Upper lobe of right lung (tissue), 1 donor: ENCODE measurements around the gene LUZP1. TPM values are rescaled to one million over a fixed set of nuclear protein-coding genes. Genes with fewer than 3 reads are reported as not detected.
A peak's percentile ranks its signal among the peaks of the same experiment; 100 is the strongest.

Experiments used
- ATAC-seq: fragments of 200-7000 bp; cut with Tn5 transposase; one replicate; pipeline ENCODE4 v1.9.1; 2020; ENCODE audit warnings: mild to moderate bottlenecking, moderate library complexity
- DNase-seq: peaks from one replicate; pipeline ENCODE4 v3.0.0-alpha.2; 2020
- H3K27ac ChIP-seq: fragments of 200-600 bp; one replicate; pipeline ENCODE4 v1.8.0; 2022
- H3K27me3 ChIP-seq: fragments of 200-600 bp; one replicate; pipeline ENCODE4 v1.8.0; 2022; ENCODE audit warnings: mild to moderate bottlenecking
- H3K36me3 ChIP-seq: fragments of 200-600 bp; one replicate; pipeline ENCODE4 v1.8.0; 2022
- H3K4me1 ChIP-seq: fragments of 200-600 bp; one replicate; pipeline ENCODE4 v1.8.0; 2022
- H3K4me3 ChIP-seq: fragments of 200-600 bp; one replicate; pipeline ENCODE4 v1.8.0; 2022; ENCODE audit warnings: mild to moderate bottlenecking
- H3K9me3 ChIP-seq: fragments of 200-600 bp; one replicate; pipeline ENCODE4 v1.8.0; 2022
- intact Hi-C: fragments of 100-400 bp; cut with DNase I; formaldehyde crosslinking; loops from one replicate; pipeline ENCODE4 v1.11.0; 2022
- total RNA-seq: library from RNA; stranded (reverse); fragmentation: NEBNext Ultra II Directional; extraction: Animal tissue kit (Norgen Biotek cat#: 25700); gene quantifications from one replicate; pipeline ENCODE4 v1.2.1, GENCODE V29; 2021
- TF ChIP-seq, protein P1 (sequence below): fragments of 200-600 bp; IDR thresholded peaks from one replicate; pipeline ENCODE4 v1.8.0; 2022; ENCODE audit warnings: antibody characterized with exemption
- donor health status: DM: no; HTN: yes; CAD: no; lungs with severe emphysema.

LUZP1 gene
- total RNA-seq, 1 donor from 2014 or later: 36.4 TPM

DNA sequence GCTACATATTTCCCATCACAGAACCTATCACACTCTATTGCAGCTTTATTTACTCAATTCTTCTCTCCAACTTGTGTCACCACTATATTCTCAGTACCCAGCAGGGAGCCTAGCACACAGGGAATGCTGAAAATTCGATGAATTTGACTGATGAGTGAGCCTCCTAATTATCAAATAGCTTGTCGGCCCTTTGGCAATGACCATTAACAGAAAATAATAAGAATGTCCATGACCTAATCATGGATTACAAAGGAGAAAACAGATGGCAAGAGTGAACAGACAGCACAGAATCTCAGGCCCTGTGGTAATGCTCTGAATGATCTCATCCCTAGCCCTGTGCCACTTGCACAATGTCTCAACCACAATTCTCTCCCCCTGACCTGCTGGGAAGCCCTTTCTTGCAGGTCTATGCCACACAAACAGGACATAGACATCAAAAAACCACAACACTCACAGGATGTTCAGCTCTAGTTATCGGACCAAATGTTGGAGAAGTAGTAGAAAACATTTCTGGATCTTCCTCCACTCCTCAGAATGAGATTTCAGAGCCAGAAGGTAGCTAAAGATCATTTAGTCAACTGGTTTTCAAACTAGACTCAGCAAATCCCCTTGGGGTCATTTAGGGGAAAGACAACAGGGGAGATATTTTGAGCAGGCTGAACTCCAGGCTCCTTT lies 68.4 kb downstream of the LUZP1 start:
- Histone ChIP-seq H3K4me3 (no peak overlapping the region), H3K27ac (peak overlapping the region; percentile 21), H3K4me1 (peaks cover 47% of the 10 kb centered on the region), H3K27me3 (no peaks in the 10 kb centered on the region), H3K36me3 (no peaks in the 10 kb centered on the region), H3K9me3 (no peaks in the 10 kb centered on the region)
- ATAC-seq (peak; percentile 80), DNase-seq (no peak)
- TF ChIP-seq, protein P1, sequence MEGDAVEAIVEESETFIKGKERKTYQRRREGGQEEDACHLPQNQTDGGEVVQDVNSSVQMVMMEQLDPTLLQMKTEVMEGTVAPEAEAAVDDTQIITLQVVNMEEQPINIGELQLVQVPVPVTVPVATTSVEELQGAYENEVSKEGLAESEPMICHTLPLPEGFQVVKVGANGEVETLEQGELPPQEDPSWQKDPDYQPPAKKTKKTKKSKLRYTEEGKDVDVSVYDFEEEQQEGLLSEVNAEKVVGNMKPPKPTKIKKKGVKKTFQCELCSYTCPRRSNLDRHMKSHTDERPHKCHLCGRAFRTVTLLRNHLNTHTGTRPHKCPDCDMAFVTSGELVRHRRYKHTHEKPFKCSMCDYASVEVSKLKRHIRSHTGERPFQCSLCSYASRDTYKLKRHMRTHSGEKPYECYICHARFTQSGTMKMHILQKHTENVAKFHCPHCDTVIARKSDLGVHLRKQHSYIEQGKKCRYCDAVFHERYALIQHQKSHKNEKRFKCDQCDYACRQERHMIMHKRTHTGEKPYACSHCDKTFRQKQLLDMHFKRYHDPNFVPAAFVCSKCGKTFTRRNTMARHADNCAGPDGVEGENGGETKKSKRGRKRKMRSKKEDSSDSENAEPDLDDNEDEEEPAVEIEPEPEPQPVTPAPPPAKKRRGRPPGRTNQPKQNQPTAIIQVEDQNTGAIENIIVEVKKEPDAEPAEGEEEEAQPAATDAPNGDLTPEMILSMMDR: no peak
- intact Hi-C loops: no loop called here

DNA sequence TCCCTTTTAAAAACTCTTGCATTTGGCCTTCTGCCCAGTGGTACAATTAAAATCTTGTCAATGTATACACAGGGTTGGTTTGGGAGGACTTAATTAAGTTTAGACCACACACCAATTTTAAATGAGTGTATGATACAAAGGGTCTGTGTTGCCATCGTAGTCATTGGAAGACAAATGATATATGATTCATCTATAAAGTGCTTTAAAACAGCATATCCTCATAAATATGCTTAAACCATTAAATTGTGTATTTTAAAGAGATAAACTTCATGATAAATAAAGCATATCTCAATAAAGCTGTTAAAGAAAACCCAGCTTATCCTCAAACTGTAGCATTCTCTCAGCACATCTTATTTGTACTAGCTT lies 69.5 kb downstream of the LUZP1 start:
- Histone ChIP-seq H3K9me3 (no peaks in the 10 kb centered on the region), H3K27ac (no peak overlapping the region), H3K27me3 (no peaks in the 10 kb centered on the region), H3K4me1 (peaks cover 47% of the 10 kb centered on the region), H3K4me3 (no peak overlapping the region), H3K36me3 (no peaks in the 10 kb centered on the region)
- intact Hi-C loops: loop anchor here (5.0 kb wide), 1 partner anchor 88 kb away; no protein-coding TSS in a partner anchor
- TF ChIP-seq, protein P1: no peak
- DNase-seq: no peak
- no peak for ATAC-seq

DNA sequence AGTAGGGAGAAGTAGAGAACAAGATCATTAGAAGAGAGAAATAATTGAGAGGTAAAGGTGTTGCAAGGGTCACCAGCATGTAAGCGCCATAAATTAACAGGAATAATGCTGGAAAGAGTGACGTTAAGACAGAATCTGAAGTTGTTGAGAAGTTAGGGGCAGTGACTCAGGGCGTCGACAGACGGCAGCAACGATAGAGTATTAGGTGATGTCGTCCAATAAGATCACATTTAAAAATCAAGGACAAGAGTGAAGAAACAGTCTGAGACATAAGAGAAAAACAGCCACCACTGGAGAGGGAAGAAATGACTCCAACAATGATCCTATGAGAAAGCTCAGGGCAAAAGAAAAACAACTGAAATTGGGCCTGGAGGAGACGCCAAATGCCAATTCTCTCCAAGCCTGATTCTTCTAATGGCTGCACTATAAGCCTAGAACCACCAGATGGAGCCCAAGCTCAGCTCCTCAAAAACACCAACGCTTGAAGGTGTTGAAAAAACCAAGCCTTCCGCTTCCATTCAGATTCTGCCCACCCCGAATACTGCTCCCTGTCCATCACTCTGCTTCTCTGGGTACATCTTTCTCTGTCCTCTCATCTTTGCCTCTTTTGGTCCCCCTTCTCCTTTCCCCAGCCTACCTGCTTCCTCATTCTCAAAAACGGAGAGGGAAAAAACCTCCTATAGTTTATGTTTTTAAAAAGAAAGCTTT lies 70.0 kb downstream of the LUZP1 start:
- no peak overlapping the region for H3K27ac ChIP-seq

DNA sequence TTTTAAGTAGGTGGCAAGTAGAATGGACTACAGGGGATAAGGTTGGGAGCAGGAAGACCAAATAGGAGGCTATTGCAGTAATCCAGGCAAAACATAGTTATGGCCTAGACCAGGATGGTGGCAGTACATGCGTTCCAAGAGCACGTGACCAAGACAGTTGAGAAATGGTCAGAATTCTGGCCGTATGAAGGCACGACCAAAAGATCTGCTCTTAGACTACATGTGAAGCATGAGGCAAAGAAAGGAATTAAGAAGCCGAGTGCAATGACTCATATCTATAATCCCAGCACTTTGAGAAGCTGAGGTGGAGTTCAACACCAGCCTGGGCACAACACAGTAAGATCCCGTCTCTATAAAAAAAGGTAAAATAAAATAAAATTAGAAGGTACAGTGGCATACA lies 71.3 kb downstream of the LUZP1 start:
- H3K9me3 ChIP-seq: no peaks in the 10 kb centered on the region
- H3K4me3 ChIP-seq: no peak overlapping the region
- peaks cover 16% of the 10 kb centered on the region for H3K36me3 ChIP-seq
- intact Hi-C loops: loop anchor here (5.0 kb wide), 1 partner anchor 90 kb away; no protein-coding TSS in a partner anchor
- H3K27ac ChIP-seq: no peak overlapping the region
- DNase-seq: no peak
- no peak for ATAC-seq
- TF ChIP-seq, protein P1: no peak
- peaks cover 41% of the 10 kb centered on the region for H3K4me1 ChIP-seq
- no peaks in the 10 kb centered on the region for H3K27me3 ChIP-seq

More for the DNA sequence above, 70.0 kb downstream of the LUZP1 start:
- Histone ChIP-seq H3K4me3 (no peak overlapping the region), H3K9me3 (no peaks in the 10 kb centered on the region), H3K36me3 (peaks cover 3% of the 10 kb centered on the region), H3K4me1 (peaks cover 47% of the 10 kb centered on the region), H3K27me3 (no peaks in the 10 kb centered on the region)
- intact Hi-C loops: loop anchor here (5.0 kb wide), 1 partner anchor 89 kb away; no protein-coding TSS in a partner anchor
- ATAC-seq (peak; percentile 88), DNase-seq (no peak)
- TF ChIP-seq, protein P1: peak; percentile 87

DNA sequence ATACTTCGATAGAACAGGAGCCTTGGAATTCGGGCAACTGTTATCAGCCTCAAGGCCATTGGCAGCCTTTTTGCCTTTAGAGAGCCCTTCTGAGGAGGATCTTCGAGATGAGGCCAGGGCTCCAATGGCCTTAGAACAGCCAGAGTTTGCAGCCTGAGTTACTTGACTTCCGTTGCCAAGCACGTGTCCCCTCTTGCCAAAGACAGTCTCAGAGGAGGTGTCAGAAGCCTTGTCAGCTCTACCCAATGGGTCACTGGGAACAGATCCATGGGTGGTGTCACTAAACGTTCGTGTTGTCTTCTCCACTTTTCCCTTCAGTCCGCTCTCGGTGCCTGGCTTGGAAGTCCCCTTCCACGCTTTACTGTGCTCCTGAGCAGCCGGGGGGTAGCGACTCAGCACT lies 76.2 kb downstream of the LUZP1 start:
- TF ChIP-seq, protein P1: no peak
- Histone ChIP-seq H3K9me3 (no peaks in the 10 kb centered on the region), H3K27ac (no peak overlapping the region), H3K4me1 (no peaks in the 10 kb centered on the region), H3K27me3 (no peaks in the 10 kb centered on the region), H3K36me3 (peaks cover 48% of the 10 kb centered on the region), H3K4me3 (no peak overlapping the region)
- DNase-seq: no peak
- intact Hi-C loops: no loop called here
- no peak for ATAC-seq
